HEK293 (cell line): ENCODE data around the gene SAMM50.

ENCODE experiments used
- CTCF ChIA-PET: fragments of 350-600 bp; formaldehyde crosslinking; extraction: SDS; loops from one replicate; lab custom pipeline; 2021; ENCODE audit warnings: antibody characterized with exemption; lab: Yijun Ruan, JAX
- POLR2A ChIA-PET: fragments of 300-600 bp; formaldehyde crosslinking; extraction: SDS; loops from one replicate; lab custom pipeline; 2020; ENCODE audit warnings: antibody characterized with exemption, inconsistent platforms; lab: Yijun Ruan, JAX
- H3K27ac ChIP-seq: fragments of 200-500 bp; sonication (Bioruptor generic); 2 replicates; pipeline ENCODE4 v1.5.1; 2014; ENCODE audit warnings: low read depth, low read length, control low read depth, inconsistent platforms; ENCODE audit errors: extremely low read depth
- H3K36me3 ChIP-seq, 2 experiments: fragments of 200-500 bp in 1 of 2; sonication (Bioruptor generic) in 1 of 2; 1 replicate in 1 of 2; 2 replicates in 1 of 2; pipeline ENCODE4 v1.5.1; 2014 to 2017; ENCODE audit warnings: inconsistent platforms in 2 of 2, low read length in 2 of 2; ENCODE audit not compliant: control insufficient read depth in 2 of 2, insufficient read depth in 1 of 2
- H3K4me1 ChIP-seq: fragments of 200-500 bp; sonication (Bioruptor generic); 2 replicates; pipeline ENCODE4 v1.5.1; 2014; ENCODE audit warnings: mild to moderate bottlenecking, low read length, inconsistent platforms; ENCODE audit not compliant: control insufficient read depth, insufficient read depth
- H3K4me3 ChIP-seq: 2 replicates; pipeline ENCODE4 v1.5.1; 2011; ENCODE audit warnings: low read depth, mild to moderate bottlenecking, control low read depth, low read length, moderate library complexity
- H3K9me3 ChIP-seq: fragments of 200-500 bp; sonication (Bioruptor generic); 2 replicates; pipeline ENCODE4 v1.5.1; 2014; ENCODE audit warnings: low read depth, low read length, inconsistent platforms; ENCODE audit not compliant: control insufficient read depth, insufficient read depth
- EGR2 ChIP-seq: fragments of 450-650 bp; formaldehyde crosslinking; IDR thresholded peaks from 2 replicates; pipeline ENCODE4 v1.5.1; 2016; ENCODE audit warnings: low read depth, missing biosample characterization, missing genetic modification characterization
- HOXA7 ChIP-seq: sonication (generic); formaldehyde crosslinking; IDR thresholded peaks from 2 replicates; pipeline ENCODE4 v1.8.1; 2022; ENCODE audit warnings: missing genetic modification reagents, borderline replicate concordance
- ZNF366 ChIP-seq: fragments of 450-650 bp; formaldehyde crosslinking; conservative IDR thresholded peaks from 2 replicates; pipeline ENCODE4 v1.5.1; 2016; ENCODE audit warnings: missing biosample characterization, missing genetic modification characterization
- ZNF404 ChIP-seq: fragments of 450-650 bp; formaldehyde crosslinking; IDR thresholded peaks from 2 replicates; pipeline ENCODE4 v1.5.1; 2017; ENCODE audit warnings: missing biosample characterization, missing genetic modification characterization
- ZNF473 ChIP-seq: fragments of 450-650 bp; formaldehyde crosslinking; IDR thresholded peaks from 2 replicates; pipeline ENCODE4 v1.5.1; 2017; ENCODE audit warnings: missing biosample characterization, missing genetic modification characterization
- ZNF501 ChIP-seq: fragments of 450-650 bp; formaldehyde crosslinking; IDR thresholded peaks from 2 replicates; pipeline ENCODE4 v1.5.1; 2016; ENCODE audit warnings: missing biosample characterization, missing genetic modification characterization
- ZNF654 ChIP-seq: fragments of 450-650 bp; formaldehyde crosslinking; IDR thresholded peaks from 2 replicates; pipeline ENCODE4 v1.5.1; 2016; ENCODE audit warnings: low read depth, missing biosample characterization, missing genetic modification characterization
- ZNF677 ChIP-seq: fragments of 450-650 bp; IDR thresholded peaks from 2 replicates; pipeline ENCODE4 v1.5.0; 2018; ENCODE audit warnings: missing biosample characterization, mild to moderate bottlenecking, missing genetic modification characterization, moderate library complexity
- ZNF792 ChIP-seq: fragments of 450-650 bp; formaldehyde crosslinking; IDR thresholded peaks from 2 replicates; pipeline ENCODE4 v1.5.1; 2016; ENCODE audit warnings: missing biosample characterization, missing genetic modification characterization
- ZSCAN30 ChIP-seq: fragments of 450-650 bp; IDR thresholded peaks from 2 replicates; pipeline ENCODE4 v1.5.1; 2018; ENCODE audit warnings: missing biosample characterization, mild to moderate bottlenecking, missing genetic modification characterization, moderate library complexity
- TF ChIP-seq, protein P1 (sequence below): fragments of 450-650 bp; formaldehyde crosslinking; IDR thresholded peaks from 2 replicates; pipeline ENCODE4 v1.5.1; 2016; ENCODE audit warnings: missing biosample characterization, missing genetic modification characterization
- TF ChIP-seq, protein P2 (sequence below): fragments of 450-650 bp; formaldehyde crosslinking; IDR thresholded peaks from 2 replicates; pipeline ENCODE4 v1.5.1; 2016; ENCODE audit warnings: missing biosample characterization, missing genetic modification characterization
- TF ChIP-seq, protein P3 (sequence below): fragments of 450-650 bp; formaldehyde crosslinking; IDR thresholded peaks from 2 replicates; pipeline ENCODE4 v1.5.1; 2017; ENCODE audit warnings: missing biosample characterization, missing genetic modification characterization

The SAMM50 gene

DNA sequence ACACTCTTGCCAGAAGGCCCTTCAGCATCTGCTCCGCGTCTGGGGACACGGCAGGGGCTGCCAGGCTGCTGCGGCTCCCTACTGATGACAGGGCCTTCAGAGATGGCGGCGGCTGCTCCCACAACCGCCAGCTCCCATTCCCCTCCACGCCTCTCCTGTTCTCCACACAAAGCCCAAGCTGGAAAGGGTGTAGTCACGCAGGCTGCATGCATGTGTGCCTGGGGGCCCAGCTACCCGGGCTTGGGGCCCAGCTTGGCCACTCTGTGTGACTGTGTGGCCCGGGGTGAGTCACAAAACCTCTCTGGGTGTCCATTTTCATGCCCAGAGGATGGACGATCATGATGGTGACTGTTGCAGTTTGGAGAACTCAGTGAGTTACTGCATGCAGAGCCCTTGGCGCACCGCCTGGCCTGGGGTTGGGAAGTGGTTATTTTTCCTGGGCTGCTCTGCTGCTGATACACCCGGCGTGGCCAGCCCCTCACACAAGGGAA is 37.1 kb downstream of the SAMM50 start (continued):
- TF ChIP-seq ZNF366 (no peak), ZSCAN30 (no peak), HOXA7 (no peak), ZNF473 (tag by site-specific recombination) (no peak)

DNA sequence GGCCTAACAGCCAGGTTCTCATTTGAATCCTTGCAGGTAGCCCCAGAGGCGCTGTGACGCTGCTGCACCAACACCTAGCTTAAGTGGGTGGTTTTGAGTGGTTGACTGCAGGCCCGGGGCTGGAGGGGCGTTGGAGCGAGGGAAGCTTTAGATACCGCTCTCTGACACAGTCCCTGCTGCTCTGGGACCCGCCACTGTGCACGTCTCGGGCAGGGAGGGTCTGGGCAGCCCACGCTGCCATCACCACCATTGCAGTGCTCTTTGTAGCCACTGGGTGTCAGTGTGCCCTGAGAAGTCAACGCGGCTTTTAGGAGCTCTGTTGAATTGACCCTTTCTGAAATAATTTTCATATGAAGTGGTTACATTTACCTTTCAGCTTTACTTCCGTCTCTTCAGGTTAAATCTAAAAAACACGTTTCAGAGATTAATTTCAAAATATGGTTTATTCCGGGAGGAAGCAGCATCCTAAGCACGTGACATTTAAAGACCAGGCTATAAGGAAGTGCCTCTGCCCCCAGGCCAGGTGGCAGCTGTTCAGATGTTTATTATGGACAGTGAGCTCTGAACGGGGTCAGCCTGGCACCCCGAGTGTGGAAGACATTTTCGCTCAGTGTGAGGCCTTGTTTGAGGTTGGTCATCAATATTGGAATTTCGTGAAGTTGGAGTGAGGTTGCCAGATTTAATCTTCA is 38.0 kb downstream of the SAMM50 start:
- Histone ChIP-seq H3K27ac (no peak overlapping the region), H3K4me3 (no peak overlapping the region), H3K36me3 (peaks cover 31 to 95% of the 10 kb centered on the region in 2 experiments), H3K4me1 (no peaks in the 10 kb centered on the region), H3K9me3 (no peaks in the 10 kb centered on the region)
- POLR2A ChIA-PET = interaction anchor here (0.8 kb wide), 1 partner anchor 93 kb away, joined by 3 read pairs; no protein-coding TSS in a partner anchor
- peak; percentile 73 for TF ChIP-seq ZNF654 (tag by site-specific recombination)
- TF ChIP-seq, protein P1, sequence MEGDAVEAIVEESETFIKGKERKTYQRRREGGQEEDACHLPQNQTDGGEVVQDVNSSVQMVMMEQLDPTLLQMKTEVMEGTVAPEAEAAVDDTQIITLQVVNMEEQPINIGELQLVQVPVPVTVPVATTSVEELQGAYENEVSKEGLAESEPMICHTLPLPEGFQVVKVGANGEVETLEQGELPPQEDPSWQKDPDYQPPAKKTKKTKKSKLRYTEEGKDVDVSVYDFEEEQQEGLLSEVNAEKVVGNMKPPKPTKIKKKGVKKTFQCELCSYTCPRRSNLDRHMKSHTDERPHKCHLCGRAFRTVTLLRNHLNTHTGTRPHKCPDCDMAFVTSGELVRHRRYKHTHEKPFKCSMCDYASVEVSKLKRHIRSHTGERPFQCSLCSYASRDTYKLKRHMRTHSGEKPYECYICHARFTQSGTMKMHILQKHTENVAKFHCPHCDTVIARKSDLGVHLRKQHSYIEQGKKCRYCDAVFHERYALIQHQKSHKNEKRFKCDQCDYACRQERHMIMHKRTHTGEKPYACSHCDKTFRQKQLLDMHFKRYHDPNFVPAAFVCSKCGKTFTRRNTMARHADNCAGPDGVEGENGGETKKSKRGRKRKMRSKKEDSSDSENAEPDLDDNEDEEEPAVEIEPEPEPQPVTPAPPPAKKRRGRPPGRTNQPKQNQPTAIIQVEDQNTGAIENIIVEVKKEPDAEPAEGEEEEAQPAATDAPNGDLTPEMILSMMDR = peak; percentile 46; the same call in 1 of the 2 replicates
- TF ChIP-seq, protein P2, sequence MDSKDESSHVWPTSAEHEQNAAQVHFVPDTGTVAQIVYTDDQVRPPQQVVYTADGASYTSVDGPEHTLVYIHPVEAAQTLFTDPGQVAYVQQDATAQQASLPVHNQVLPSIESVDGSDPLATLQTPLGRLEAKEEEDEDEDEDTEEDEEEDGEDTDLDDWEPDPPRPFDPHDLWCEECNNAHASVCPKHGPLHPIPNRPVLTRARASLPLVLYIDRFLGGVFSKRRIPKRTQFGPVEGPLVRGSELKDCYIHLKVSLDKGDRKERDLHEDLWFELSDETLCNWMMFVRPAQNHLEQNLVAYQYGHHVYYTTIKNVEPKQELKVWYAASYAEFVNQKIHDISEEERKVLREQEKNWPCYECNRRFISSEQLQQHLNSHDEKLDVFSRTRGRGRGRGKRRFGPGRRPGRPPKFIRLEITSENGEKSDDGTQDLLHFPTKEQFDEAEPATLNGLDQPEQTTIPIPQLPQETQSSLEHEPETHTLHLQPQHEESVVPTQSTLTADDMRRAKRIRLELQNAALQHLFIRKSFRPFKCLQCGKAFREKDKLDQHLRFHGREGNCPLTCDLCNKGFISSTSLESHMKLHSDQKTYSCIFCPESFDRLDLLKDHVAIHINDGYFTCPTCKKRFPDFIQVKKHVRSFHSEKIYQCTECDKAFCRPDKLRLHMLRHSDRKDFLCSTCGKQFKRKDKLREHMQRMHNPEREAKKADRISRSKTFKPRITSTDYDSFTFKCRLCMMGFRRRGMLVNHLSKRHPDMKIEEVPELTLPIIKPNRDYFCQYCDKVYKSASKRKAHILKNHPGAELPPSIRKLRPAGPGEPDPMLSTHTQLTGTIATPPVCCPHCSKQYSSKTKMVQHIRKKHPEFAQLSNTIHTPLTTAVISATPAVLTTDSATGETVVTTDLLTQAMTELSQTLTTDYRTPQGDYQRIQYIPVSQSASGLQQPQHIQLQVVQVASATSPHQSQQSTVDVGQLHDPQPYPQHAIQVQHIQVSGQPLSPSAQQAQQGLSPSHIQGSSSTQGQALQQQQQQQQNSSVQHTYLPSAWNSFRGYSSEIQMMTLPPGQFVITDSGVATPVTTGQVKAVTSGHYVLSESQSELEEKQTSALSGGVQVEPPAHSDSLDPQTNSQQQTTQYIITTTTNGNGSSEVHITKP = 0 out of 2 replicates have a peak, but pooled peaks have one; percentile 35
- TF ChIP-seq ZNF501 (tag by site-specific recombination) = no peak
- TF ChIP-seq EGR2 (tag by site-specific recombination) = 0 out of 2 replicates have a peak, but pooled peaks have one; percentile 21
- TF ChIP-seq ZNF677 (tag by site-specific recombination) = no peak
- CTCF ChIA-PET = interaction anchor here (0.5 to 4.7 kb wide), 69 partner anchors 8 to 1800 kb away, joined by 3 to 120 read pairs (median 4); no protein-coding TSS in a partner anchor

DNA sequence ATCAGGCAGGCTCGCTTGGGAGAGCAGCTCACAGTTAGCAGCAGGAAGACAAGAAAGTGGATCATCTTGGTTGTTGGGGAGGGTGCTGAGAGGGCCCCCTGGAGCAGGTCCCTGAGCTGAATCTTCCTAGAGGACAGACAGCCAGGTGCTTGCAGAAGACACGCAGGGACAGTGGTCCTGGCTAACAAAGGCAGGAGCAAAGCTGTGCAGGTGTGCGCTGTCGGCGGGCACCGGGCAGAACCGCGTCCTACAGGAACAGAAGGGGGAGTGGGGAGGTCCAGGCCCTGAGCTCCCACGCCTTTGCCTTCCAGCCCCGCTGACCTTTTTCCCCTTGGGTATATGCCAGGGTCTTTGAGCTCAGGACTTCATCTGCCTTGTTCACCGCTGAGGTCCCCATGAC is 38.8 kb downstream of the SAMM50 start:
- CTCF ChIA-PET = interaction anchor here (0.5 to 4.7 kb wide), 39 partner anchors 9 to 691 kb away, joined by 3 to 120 read pairs (median 6); no protein-coding TSS in a partner anchor
- TF ChIP-seq ZNF792 (tag by site-specific recombination) = no peak
- TF ChIP-seq, protein P3, sequence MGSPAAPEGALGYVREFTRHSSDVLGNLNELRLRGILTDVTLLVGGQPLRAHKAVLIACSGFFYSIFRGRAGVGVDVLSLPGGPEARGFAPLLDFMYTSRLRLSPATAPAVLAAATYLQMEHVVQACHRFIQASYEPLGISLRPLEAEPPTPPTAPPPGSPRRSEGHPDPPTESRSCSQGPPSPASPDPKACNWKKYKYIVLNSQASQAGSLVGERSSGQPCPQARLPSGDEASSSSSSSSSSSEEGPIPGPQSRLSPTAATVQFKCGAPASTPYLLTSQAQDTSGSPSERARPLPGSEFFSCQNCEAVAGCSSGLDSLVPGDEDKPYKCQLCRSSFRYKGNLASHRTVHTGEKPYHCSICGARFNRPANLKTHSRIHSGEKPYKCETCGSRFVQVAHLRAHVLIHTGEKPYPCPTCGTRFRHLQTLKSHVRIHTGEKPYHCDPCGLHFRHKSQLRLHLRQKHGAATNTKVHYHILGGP (tag by site-specific recombination) = no peak
- no peak for TF ChIP-seq ZNF404 (tag by site-specific recombination)
- no peak for TF ChIP-seq ZSCAN30
- Histone ChIP-seq H3K4me1 (no peaks in the 10 kb centered on the region), H3K9me3 (no peaks in the 10 kb centered on the region), H3K36me3 (peaks cover 26 to 95% of the 10 kb centered on the region in 2 experiments), H3K4me3 (no peak overlapping the region), H3K27ac (no peak overlapping the region)
- POLR2A ChIA-PET = no interaction called here
